Ovary (tissue), 9 donors: ENCODE measurements around the gene APOLD1. TPM values are rescaled to one million over a fixed set of nuclear protein-coding genes. Genes with fewer than 3 reads are reported as not detected.
A peak's percentile ranks its signal among the peaks of the same experiment; 100 is the strongest.

ENCODE experiments used
- DNase-seq, 5 donors: peaks; one replicate each; pipeline ENCODE4 v3.0.0-alpha.2; 2019 to 2020
- H3K27ac ChIP-seq, 2 donors: fragments of 200-600 bp; one replicate each; pipeline versions ENCODE4 v1.5.1 to v1.8.0; 2019 to 2022
- H3K27me3 ChIP-seq: fragments of 200-600 bp; one replicate; pipeline ENCODE4 v1.8.0; 2022
- H3K36me3 ChIP-seq: fragments of 200-600 bp; sonication (generic); one replicate; pipeline ENCODE4 v1.5.1; 2019
- H3K4me1 ChIP-seq: one replicate; pipeline ENCODE4 v1.8.1; 2013; ENCODE audit warnings: mild to moderate bottlenecking, moderate library complexity; ENCODE audit not compliant: insufficient read depth
- H3K4me3 ChIP-seq: fragments of 200-600 bp; sonication (generic); one replicate; pipeline ENCODE4 v1.5.1; 2017
- H3K9me3 ChIP-seq, 2 donors: fragments of 200-600 bp in 1 of 2; sonication (generic) in 1 of 2; one replicate each; pipeline versions ENCODE4 v1.5.1 to v1.8.1; 2013 to 2019; ENCODE audit warnings: mild to moderate bottlenecking in 1 of 2, moderate library complexity in 1 of 2
- CTCF ChIP-seq, 3 donors: fragments of 450-650 bp in 2 of 3; fragments of 200-600 bp in 1 of 3; IDR thresholded peaks; one replicate each; pipeline versions ENCODE4 v1.5.1 to v1.8.0; 2016 to 2022; ENCODE audit warnings: antibody characterized with exemption in 3 of 3, mild to moderate bottlenecking in 1 of 3
- EP300 ChIP-seq: sonication (generic); formaldehyde crosslinking; IDR thresholded peaks from one replicate; pipeline ENCODE4 v1.6.1; 2017; ENCODE audit warnings: antibody characterized with exemption
- POLR2A ChIP-seq: fragments of 450-650 bp; IDR thresholded peaks from one replicate; pipeline ENCODE4 v1.6.1; 2017; ENCODE audit warnings: antibody characterized with exemption, mild to moderate bottlenecking, moderate library complexity
- WGBS, 3 donors: extraction: QIAGEN DNeasy Blood & Tissue Kit in 1 of 3; methylation state at CpG; one replicate each; pipeline versions ENCODE4 v1.1.5 to v1.1.7; 2013 to 2017; 5-methylcytosine and 5-hydroxymethylcytosine counted together
- intact Hi-C, 4 donors: fragments of 100-400 bp; cut with DNase I; formaldehyde crosslinking; loops; one replicate each; pipeline versions ENCODE4 v1.11.0 to v1.15.1; 2022 to 2023
- polyA plus RNA-seq, 2 donors: library from polyadenylated mRNA; stranded (reverse); fragments of 200-250 nt in 1 of 2; fragments of 350-450 nt in 1 of 2; fragmentation: Illumina TruSeq in 1 of 2; extraction: RNeasy Lipid Tissue Mini Kit (QIAGEN cat#74804) in 1 of 2; gene quantifications; one replicate each; pipeline ENCODE4 v1.2.3, GENCODE V29; 2013 to 2014
- total RNA-seq, 7 donors: library from RNA; depleted of rRNA in 2 of 7; stranded (reverse); fragments of >200 nt in 2 of 7; fragmentation: NEBNext Ultra II Directional in 3 of 7; extraction: Animal tissue kit (Norgen Biotek cat#: 25700) in 3 of 7; gene quantifications; one replicate each; pipeline versions ENCODE4 v1.1.0 to v1.2.4, GENCODE V29; 2016 to 2023
- donor health status: DM: no; HTN: no; CAD: no; lungs with moderate emphysema.
- donor health status: DM: no; HTN: no; CAD: no.
- donor health status: Bipolar disorder and iron deficiency.
- donor health status: DM: yes; HTN: yes; CAD: no.
- donor health status: DM: no; HTN: no; CAD: no.
- donor health status: DM: yes; HTN: yes; CAD: no.

The APOLD1 gene
- total and polyA plus RNA-seq, 9 donors: 2.7 to 20.7 (median 8.9) TPM

GRCh38 chr12:12791756-12792369 is 6.4 kb downstream of the APOLD1 start:
- Histone ChIP-seq H3K27me3 (no peaks in the 10 kb centered on the region), H3K4me3 (no peak overlapping the region), H3K9me3 (no peaks in the 10 kb centered on the region), H3K27ac (peak overlapping the region in 1 of 2 donors; percentile 3), H3K36me3 (no peaks in the 10 kb centered on the region), H3K4me1 (peaks cover 10% of the 10 kb centered on the region)
- peak in 4 of 5 donors; percentile 27 to 52 (median 33) for DNase-seq
- intact Hi-C loops: loop anchor here in 1 of 4 donors (5.0 kb wide), 1 partner anchor 305 kb away; no protein-coding TSS in a partner anchor
- TF ChIP-seq EP300 (no peak), CTCF (IDR thresholded peaks at IDR 0.05) (no peak), POLR2A (no peak)
- 5 to 8% (median 6%) methylated on average over 7 of the region's 7 CpGs for WGBS, 3 donors

GRCh38 chr12:12792421-12792820 is 7.0 kb downstream of the APOLD1 start:
- intact Hi-C loops: loop anchor here in 1 of 4 donors (5.0 kb wide), 1 partner anchor 305 kb away; no protein-coding TSS in a partner anchor

GRCh38 chr12:12794686-12795085 is 9.2 kb downstream of the APOLD1 start:
- H3K27me3 ChIP-seq: no peaks in the 10 kb centered on the region
- TF ChIP-seq EP300: no peak
- TF ChIP-seq CTCF (IDR thresholded peaks at IDR 0.05): no peak
- no peak for TF ChIP-seq POLR2A
- H3K4me3 ChIP-seq: no peak overlapping the region
- no peak for DNase-seq
- intact Hi-C loops: loop anchor here in 1 of 4 donors (5.0 kb wide), 1 partner anchor 303 kb away; no protein-coding TSS in a partner anchor
- H3K4me1 ChIP-seq: no peaks in the 10 kb centered on the region
- H3K36me3 ChIP-seq: no peaks in the 10 kb centered on the region
- no peaks in the 10 kb centered on the region for H3K9me3 ChIP-seq
- H3K27ac ChIP-seq: no peak overlapping the region
- 91 to 96% (median 91%) methylated on average over 2 of the region's 2 CpGs for WGBS, 3 donors

More at GRCh38 chr12:12792421-12792820, 7.0 kb downstream of the APOLD1 start:
- DNase-seq: peak in 3 of 5 donors; percentile 32 to 57 (median 36)
- 13 to 18% (median 14%) methylated on average over 6 of the region's 6 CpGs for WGBS, 3 donors
- H3K4me3 ChIP-seq: no peak overlapping the region
- H3K4me1 ChIP-seq: peaks cover 9% of the 10 kb centered on the region
- no peaks in the 10 kb centered on the region for H3K36me3 ChIP-seq
- H3K27me3 ChIP-seq: no peaks in the 10 kb centered on the region
- H3K9me3 ChIP-seq: no peaks in the 10 kb centered on the region
- TF ChIP-seq POLR2A (no peak), EP300 (no peak), CTCF (IDR thresholded peaks at IDR 0.05) (no peak)
- H3K27ac ChIP-seq: peak overlapping the region in 1 of 2 donors; percentile 3

- H3K4me3 ChIP-seq: no peak overlapping the region
- H3K27me3 ChIP-seq: no peaks in the 10 kb centered on the region
- DNase-seq: no peak
- intact Hi-C loops: no loop called here
- no peak overlapping the region for H3K27ac ChIP-seq
- H3K9me3 ChIP-seq: no peaks in the 10 kb centered on the region
- WGBS, 3 donors: 55 to 74% (median 69%) methylated on average over 3 of the region's 3 CpGs
- H3K4me1 ChIP-seq: no peaks in the 10 kb centered on the region
- H3K36me3 ChIP-seq: no peaks in the 10 kb centered on the region
- TF ChIP-seq CTCF (IDR thresholded peaks at IDR 0.05) (no peak), EP300 (no peak), POLR2A (no peak)
These were observed 10.7 kb downstream of the APOLD1 start for GRCh38 chr12:12796171-12796570.
